ENCODE results near the gene SAMD14. TPM values are rescaled to one million over a fixed set of nuclear protein-coding genes. Genes with fewer than 3 reads are reported as not detected.

SAMD14 gene
- total RNA-seq, 4 donors from 2014 or later: 0.53 to 2.5 (median 1.0) TPM

DNA sequence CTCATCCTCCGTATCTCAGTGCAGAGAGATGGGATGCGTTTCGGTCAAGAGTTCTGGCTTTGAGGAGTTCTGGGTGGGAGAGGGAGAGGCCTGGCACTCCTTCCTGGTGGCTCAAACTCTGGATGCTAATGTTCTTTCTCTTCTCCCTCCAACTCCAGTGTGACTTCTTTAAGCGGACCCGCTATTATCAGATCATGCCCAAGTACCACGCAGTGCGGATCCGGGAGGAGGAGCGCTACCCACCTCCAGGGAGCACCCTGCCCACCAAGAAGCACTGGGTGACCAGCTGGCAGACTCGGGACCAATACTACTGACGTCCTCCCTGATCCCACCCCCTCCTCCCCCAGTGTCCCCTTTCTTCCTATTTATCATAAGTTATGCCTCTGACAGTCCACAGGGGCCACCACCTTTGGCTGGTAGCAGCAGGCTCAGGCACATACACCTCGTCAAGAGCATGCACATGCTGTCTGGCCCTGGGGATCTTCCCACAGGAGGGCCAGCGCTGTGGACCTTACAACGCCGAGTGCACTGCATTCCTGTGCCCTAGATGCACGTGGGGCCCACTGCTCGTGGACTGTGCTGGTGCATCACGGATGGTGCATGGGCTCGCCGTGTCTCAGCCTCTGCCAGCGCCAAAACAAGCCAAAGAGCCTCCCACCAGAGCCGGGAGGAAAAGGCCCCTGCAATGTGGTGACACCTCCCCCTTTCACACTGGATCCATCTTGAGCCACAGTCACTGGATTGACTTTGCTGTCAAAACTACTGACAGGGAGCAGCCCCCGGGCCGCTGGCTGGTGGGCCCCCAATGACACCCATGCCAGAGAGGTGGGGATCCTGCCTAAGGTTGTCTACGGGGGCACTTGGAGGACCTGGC, 40.8 kb downstream of the SAMD14 start:
- no peaks in the 10 kb centered on the region for H3K4me1 ChIP-seq
- TF ChIP-seq, protein P1, sequence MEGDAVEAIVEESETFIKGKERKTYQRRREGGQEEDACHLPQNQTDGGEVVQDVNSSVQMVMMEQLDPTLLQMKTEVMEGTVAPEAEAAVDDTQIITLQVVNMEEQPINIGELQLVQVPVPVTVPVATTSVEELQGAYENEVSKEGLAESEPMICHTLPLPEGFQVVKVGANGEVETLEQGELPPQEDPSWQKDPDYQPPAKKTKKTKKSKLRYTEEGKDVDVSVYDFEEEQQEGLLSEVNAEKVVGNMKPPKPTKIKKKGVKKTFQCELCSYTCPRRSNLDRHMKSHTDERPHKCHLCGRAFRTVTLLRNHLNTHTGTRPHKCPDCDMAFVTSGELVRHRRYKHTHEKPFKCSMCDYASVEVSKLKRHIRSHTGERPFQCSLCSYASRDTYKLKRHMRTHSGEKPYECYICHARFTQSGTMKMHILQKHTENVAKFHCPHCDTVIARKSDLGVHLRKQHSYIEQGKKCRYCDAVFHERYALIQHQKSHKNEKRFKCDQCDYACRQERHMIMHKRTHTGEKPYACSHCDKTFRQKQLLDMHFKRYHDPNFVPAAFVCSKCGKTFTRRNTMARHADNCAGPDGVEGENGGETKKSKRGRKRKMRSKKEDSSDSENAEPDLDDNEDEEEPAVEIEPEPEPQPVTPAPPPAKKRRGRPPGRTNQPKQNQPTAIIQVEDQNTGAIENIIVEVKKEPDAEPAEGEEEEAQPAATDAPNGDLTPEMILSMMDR (IDR thresholded peaks at IDR 0.05): no peak
- TF ChIP-seq POLR2A (IDR thresholded peaks at IDR 0.05): no peak
- no peaks in the 10 kb centered on the region for H3K27me3 ChIP-seq
- H3K36me3 ChIP-seq: peaks cover 0 to 32% (median 0%) of the 10 kb centered on the region in 3 donors
- peak in 1 of 3 donors; percentile 39 for DNase-seq
- H3K9me3 ChIP-seq: no peaks in the 10 kb centered on the region
- H3K4me3 ChIP-seq: no peak overlapping the region
- H3K27ac ChIP-seq: no peak overlapping the region

DNA sequence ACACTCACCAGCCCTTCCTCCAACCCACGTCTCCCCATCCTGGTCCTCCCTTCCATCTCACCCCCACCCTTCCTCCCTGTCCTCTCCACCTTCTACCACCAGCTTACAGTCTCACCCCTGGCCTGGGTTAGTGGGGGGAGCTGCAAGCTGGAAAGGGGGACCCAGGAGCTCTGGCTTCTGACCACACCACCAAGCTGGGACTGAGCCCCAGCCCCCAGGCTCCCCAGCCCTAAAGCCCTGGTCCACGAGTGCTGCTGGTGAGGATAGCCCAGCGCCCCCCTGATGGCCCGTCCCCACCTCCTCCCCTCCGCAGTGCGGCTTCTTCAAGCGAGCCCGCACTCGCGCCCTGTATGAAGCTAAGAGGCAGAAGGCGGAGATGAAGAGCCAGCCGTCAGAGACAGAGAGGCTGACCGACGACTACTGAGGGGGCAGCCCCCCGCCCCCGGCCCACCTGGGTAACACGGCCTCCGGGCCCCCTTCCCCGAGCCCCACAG, 42.0 kb downstream of the SAMD14 start:
- Histone ChIP-seq H3K4me3 (no peak overlapping the region), H3K27ac (no peak overlapping the region), H3K27me3 (no peaks in the 10 kb centered on the region), H3K4me1 (no peaks in the 10 kb centered on the region), H3K9me3 (no peaks in the 10 kb centered on the region), H3K36me3 (peaks cover 0 to 40% (median 0%) of the 10 kb centered on the region in 3 donors)
- no peak for TF ChIP-seq POLR2A (IDR thresholded peaks at IDR 0.05)
- TF ChIP-seq, protein P1 (IDR thresholded peaks at IDR 0.05): no peak
- DNase-seq: peak in 1 of 3 donors; percentile 48

DNA sequence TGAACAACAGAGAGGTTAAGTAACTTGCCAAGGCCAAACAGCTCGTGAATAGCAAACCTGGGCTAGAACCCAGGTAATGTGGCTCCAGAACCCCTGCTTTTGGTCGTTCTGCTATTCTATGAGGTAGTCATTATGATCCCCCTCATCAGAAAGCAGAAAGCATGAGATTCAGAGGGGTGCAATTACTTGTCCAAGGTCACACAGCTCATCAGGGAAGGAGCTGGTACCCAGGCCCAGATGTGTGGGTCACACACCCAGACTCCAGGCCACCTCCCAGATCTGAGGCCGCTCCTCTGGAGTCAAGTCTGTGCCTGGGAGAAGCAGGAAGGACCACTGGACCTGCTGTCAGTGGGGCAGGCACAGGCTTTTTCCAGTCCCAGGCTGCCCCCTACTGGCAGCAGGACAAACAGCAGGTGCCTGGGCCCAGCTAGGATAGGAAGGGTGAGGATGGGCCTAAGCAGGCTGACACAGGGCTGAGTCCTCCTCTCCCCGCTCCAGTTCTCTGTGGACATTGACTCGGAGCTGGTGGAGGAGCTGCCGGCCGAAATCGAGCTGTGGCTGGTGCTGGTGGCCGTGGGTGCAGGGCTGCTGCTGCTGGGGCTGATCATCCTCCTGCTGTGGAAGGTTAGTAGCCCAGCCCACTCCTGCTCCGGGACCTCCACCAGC, 42.6 kb downstream of the SAMD14 start:
- H3K36me3 ChIP-seq: peaks cover 0 to 41% (median 0%) of the 10 kb centered on the region in 3 donors
- no peak overlapping the region for H3K4me3 ChIP-seq
- H3K27ac ChIP-seq: no peak overlapping the region
- H3K4me1 ChIP-seq: no peaks in the 10 kb centered on the region
- no peaks in the 10 kb centered on the region for H3K27me3 ChIP-seq
- no peaks in the 10 kb centered on the region for H3K9me3 ChIP-seq
- peak; percentile 66 to 85 (median 82) for DNase-seq
- TF ChIP-seq, protein P1 (IDR thresholded peaks at IDR 0.05): peak; percentile 89 to 96 (median 94)
- TF ChIP-seq POLR2A (IDR thresholded peaks at IDR 0.05): no peak

DNA sequence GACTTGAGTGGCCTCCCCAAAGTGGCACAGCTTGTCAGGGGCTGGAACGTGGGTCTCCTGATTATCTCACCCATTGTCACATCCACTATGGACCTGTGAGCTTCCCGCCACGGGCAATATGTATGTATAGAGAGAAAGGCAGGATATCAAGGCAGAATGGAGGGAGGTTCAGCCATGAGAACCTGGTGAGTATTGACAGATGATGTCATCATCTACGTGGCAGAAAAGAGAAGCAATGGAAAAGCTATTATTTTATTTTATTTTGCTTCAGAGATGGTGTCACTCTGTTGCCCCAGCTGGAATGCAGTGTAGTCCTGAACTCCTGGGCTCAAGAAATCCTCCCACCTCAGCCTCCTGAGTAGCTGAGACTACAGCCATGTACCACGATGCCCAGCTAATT, 48.2 kb downstream of the SAMD14 start:
- H3K4me3 ChIP-seq: no peak overlapping the region
- no peak for DNase-seq
- H3K27ac ChIP-seq: no peak overlapping the region
- no peaks in the 10 kb centered on the region for H3K4me1 ChIP-seq
- H3K9me3 ChIP-seq: no peaks in the 10 kb centered on the region
- H3K27me3 ChIP-seq: no peaks in the 10 kb centered on the region
- peaks cover 0 to 65% (median 0%) of the 10 kb centered on the region in 3 donors for H3K36me3 ChIP-seq
- no peak for TF ChIP-seq POLR2A (IDR thresholded peaks at IDR 0.05)
- TF ChIP-seq, protein P1 (IDR thresholded peaks at IDR 0.05): no peak

DNA sequence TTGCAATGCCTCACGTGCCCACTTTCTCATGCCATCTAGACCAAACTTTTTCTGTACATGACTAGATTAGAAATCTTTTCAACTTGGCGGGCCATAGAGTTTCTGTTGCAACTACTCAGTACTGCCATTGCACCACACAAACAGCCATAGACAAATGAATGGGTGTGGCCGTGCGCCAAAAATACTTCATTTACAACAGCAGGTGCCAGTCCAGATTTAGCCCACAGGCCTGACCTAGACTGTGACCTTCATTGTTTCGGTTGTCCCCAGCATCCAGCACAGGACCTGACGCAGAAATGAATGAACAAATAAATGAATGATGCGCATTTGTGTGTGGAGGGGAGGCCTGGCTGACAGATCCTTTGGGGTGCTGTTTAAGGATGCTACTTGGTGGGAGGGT, 49.1 kb downstream of the SAMD14 start:
- no peak for TF ChIP-seq POLR2A (IDR thresholded peaks at IDR 0.05)
- Histone ChIP-seq H3K4me3 (no peak overlapping the region), H3K27me3 (no peaks in the 10 kb centered on the region), H3K9me3 (no peaks in the 10 kb centered on the region), H3K27ac (no peak overlapping the region), H3K36me3 (peaks cover 0 to 72% (median 0%) of the 10 kb centered on the region in 3 donors), H3K4me1 (no peaks in the 10 kb centered on the region)
- no peak for DNase-seq

DNA sequence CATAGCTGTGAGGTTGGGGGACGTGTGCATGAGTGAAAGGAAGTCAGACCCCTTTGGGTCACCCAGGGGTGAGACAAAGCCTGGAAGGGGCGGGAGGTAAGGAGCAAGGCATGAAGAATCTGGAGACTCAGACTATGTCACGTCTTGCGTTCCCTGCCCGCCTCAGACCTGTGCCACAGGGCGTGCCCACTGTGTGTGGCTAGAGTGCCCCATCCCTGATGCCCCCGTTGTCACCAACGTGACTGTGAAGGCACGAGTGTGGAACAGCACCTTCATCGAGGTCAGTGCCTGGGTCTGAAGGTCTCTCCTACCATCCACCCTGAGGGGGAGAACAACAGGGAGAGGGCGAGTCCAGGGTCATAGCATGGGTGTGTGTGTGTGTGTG, 49.9 kb downstream of the SAMD14 start:
- no peaks in the 10 kb centered on the region for H3K4me1 ChIP-seq

More for the DNA sequence above, 49.9 kb downstream of the SAMD14 start:
- no peak overlapping the region for H3K27ac ChIP-seq
- no peaks in the 10 kb centered on the region for H3K9me3 ChIP-seq
- no peak overlapping the region for H3K4me3 ChIP-seq
- DNase-seq: no peak
- no peaks in the 10 kb centered on the region for H3K27me3 ChIP-seq
- no peak for TF ChIP-seq POLR2A (IDR thresholded peaks at IDR 0.05)
- H3K36me3 ChIP-seq: peaks cover 0 to 79% (median 0%) of the 10 kb centered on the region in 3 donors

All from Peyer's patch (tissue), 4 donors.